ENCODE measurements around the gene FCGR2B.
"Not testable (repeated sequence)": the region's sequence is repeated elsewhere in the genome, so short reads cannot be mapped to it uniquely, and the experiment has no call there.

DNA sequence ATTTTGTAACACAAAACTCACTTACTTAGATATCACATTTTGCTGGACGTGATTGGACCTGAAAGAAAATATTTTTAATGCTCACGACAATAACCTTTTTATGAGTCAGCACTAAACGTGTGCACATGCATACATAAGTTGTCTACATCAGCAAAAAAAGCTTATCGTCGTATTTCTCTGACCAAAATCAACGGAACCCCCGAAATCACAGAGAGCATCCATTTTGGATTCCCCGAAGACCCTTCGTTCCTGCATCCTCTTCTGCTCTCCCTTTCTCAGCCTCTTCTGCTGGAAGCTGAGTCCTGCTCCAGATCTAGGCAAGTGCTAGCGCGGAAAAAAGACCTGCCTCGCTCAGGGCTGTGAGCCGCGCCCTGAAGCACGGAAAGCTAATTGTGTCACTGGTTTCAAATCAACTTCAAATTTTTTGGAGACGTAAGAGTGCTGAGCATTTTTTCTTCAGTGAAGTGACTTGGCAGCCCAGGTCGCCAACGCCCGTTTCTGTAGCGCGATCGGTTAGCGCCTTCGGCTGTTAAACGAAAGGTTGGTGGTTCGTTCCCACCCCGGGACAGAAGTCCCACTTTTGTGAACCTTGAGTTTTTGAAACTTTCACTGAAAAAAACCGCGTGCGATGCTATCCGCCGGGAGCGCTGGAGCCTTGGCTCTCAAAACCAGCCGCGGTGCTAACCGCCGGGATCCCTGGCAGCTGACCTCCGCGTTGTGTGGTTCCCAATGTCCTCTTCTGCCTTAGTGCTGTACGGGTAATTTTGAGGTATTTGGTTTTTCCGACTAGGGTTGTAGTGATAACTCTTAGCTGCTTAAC lies 41.6 kb upstream of the FCGR2B start:
- TF ChIP-seq, protein P1, sequence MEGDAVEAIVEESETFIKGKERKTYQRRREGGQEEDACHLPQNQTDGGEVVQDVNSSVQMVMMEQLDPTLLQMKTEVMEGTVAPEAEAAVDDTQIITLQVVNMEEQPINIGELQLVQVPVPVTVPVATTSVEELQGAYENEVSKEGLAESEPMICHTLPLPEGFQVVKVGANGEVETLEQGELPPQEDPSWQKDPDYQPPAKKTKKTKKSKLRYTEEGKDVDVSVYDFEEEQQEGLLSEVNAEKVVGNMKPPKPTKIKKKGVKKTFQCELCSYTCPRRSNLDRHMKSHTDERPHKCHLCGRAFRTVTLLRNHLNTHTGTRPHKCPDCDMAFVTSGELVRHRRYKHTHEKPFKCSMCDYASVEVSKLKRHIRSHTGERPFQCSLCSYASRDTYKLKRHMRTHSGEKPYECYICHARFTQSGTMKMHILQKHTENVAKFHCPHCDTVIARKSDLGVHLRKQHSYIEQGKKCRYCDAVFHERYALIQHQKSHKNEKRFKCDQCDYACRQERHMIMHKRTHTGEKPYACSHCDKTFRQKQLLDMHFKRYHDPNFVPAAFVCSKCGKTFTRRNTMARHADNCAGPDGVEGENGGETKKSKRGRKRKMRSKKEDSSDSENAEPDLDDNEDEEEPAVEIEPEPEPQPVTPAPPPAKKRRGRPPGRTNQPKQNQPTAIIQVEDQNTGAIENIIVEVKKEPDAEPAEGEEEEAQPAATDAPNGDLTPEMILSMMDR (conservative IDR thresholded peaks at IDR 0.05 in 1 of 2, IDR thresholded peaks at IDR 0.05 in 1 of 2; ENCODE audit: low read depth in 1 of 2, low read length in 2 of 2) = not testable (repeated sequence)
- TF ChIP-seq EZH2 (IDR thresholded peaks at IDR 0.05; ENCODE audit: low read length, missing control alignments) = not testable (repeated sequence)
